GM12892 (cell line): ENCODE measurements around the gene SLC25A36.
"Not testable (repeated sequence)": the region's sequence is repeated elsewhere in the genome, so short reads cannot be mapped to it uniquely, and the experiment has no call there.

Source experiments
- DNase-seq: peaks from one replicate; pipeline ENCODE4 v3.0.0; 2011; ENCODE audit not compliant: insufficient read length
- FAIRE-seq: peaks from 2 replicates; lab custom pipeline; 2011; peaks lifted over from hg19 to GRCh38; lab: Jason Lieb, UNC
- POLR2A ChIP-seq: IDR thresholded peaks from 2 replicates; pipeline ENCODE4 v1.6.1; 2011; ENCODE audit warnings: low read depth, low read length, control low read depth
- POLR2AphosphoS5 ChIP-seq: IDR thresholded peaks from 2 replicates; pipeline ENCODE4 v1.6.1; 2011; ENCODE audit warnings: low read depth, low read length, control low read depth
- TAF1 ChIP-seq: IDR thresholded peaks from 2 replicates; pipeline ENCODE4 v1.6.1; 2011; ENCODE audit warnings: low read depth, mild to moderate bottlenecking, control low read depth, low read length, borderline replicate concordance

SLC25A36 gene

GRCh38 chr3:140955645-140956044 is 14.0 kb downstream of the SLC25A36 start:
- FAIRE-seq (no peak), DNase-seq (no peak)
- TF ChIP-seq POLR2A, result no peak
- TF ChIP-seq TAF1, result no peak
- no peak for TF ChIP-seq POLR2AphosphoS5

GRCh38 chr3:140956058-140956835 is 14.6 kb downstream of the SLC25A36 start:
- DNase-seq, result no peak
- TF ChIP-seq TAF1 (no peak), POLR2A (no peak), POLR2AphosphoS5 (no peak)
- FAIRE-seq, result no peak

- DNase-seq (no peak), FAIRE-seq (peak; percentile 63)
- TF ChIP-seq POLR2A, result no peak
- no peak for TF ChIP-seq TAF1
- no peak for TF ChIP-seq POLR2AphosphoS5
These were observed 31.2 kb downstream of the SLC25A36 start for GRCh38 chr3:140972833-140973232.

- FAIRE-seq (no peak), DNase-seq (no peak)
- no peak for TF ChIP-seq POLR2AphosphoS5
- TF ChIP-seq POLR2A, result no peak
- no peak for TF ChIP-seq TAF1
These were observed 33.3 kb downstream of the SLC25A36 start for GRCh38 chr3:140974900-140975299.

- no peak for TF ChIP-seq TAF1
- no peak for TF ChIP-seq POLR2AphosphoS5
- no peak for TF ChIP-seq POLR2A
These were observed 39.0 kb downstream of the SLC25A36 start for GRCh38 chr3:140980663-140981062.

GRCh38 chr3:140987792-140988191 is 46.2 kb downstream of the SLC25A36 start:
- not testable (repeated sequence) for DNase-seq, FAIRE-seq

More at GRCh38 chr3:140980663-140981062, 39.0 kb downstream of the SLC25A36 start:
- DNase-seq (no peak), FAIRE-seq (no peak)

- FAIRE-seq, result no peak
- TF ChIP-seq TAF1 (no peak), POLR2AphosphoS5 (no peak), POLR2A (no peak)
- DNase-seq, result no peak
These were observed 52.7 kb downstream of the SLC25A36 start for GRCh38 chr3:140994316-140994715.

- FAIRE-seq, DNase-seq: not testable (repeated sequence)
These were observed 53.2 kb downstream of the SLC25A36 start for GRCh38 chr3:140994861-140995260.

GRCh38 chr3:140995881-140996280 is 54.2 kb downstream of the SLC25A36 start:
- DNase-seq, result no peak
- FAIRE-seq, result no peak
- no peak for TF ChIP-seq TAF1
- no peak for TF ChIP-seq POLR2AphosphoS5
- no peak for TF ChIP-seq POLR2A

GRCh38 chr3:141000027-141000663 is 58.5 kb downstream of the SLC25A36 start:
- TF ChIP-seq POLR2AphosphoS5 (no peak), TAF1 (no peak), POLR2A (no peak)
- DNase-seq (no peak), FAIRE-seq (peak; percentile 88)

GRCh38 chr3:141000686-141001085 is 59.0 kb downstream of the SLC25A36 start:
- FAIRE-seq (no peak), DNase-seq (no peak)
- TF ChIP-seq TAF1 (no peak), POLR2AphosphoS5 (no peak), POLR2A (no peak)

GRCh38 chr3:141006344-141006743 is 64.7 kb downstream of the SLC25A36 start:
- DNase-seq (no peak), FAIRE-seq (no peak)
- TF ChIP-seq POLR2A, result no peak
- no peak for TF ChIP-seq POLR2AphosphoS5
- TF ChIP-seq TAF1, result no peak

GRCh38 chr3:141009496-141009895 is 67.9 kb downstream of the SLC25A36 start:
- TF ChIP-seq TAF1 (no peak), POLR2AphosphoS5 (no peak), POLR2A (no peak)
- DNase-seq (no peak), FAIRE-seq (no peak)
